ENCODE results near the gene SEC16B.

Gene SEC16B

DNA sequence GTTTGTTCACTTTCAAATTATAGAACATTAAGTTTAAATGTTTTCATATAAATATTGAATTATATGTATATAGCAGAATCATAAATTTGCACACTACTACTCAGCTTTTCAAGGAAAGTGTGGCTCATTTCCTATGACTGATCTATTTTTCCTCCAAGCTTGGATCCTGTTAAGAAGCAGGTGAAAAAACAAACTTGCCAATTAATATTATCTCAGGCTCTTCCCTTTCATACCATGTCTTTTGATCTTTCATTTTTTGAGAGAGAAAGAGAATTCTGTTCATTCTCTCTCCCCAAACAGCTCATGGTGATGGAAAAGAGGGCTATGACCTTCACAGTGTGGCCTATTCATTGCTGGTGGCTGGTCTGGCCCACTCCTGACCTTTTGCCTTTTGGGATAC, 43.7 kb downstream of the SEC16B start:
- H3K4me3 ChIP-seq (ENCODE audit: low read depth, low read length), result no peak overlapping the region
- H2AFZ ChIP-seq, result no peak overlapping the region
- no peaks in the 10 kb centered on the region for H3K27me3 ChIP-seq (ENCODE audit: control insufficient read depth, insufficient read depth, low read length)
- H3K4me2 ChIP-seq (ENCODE audit: low read length), result no peak overlapping the region
- H3K36me3 ChIP-seq (ENCODE audit: control insufficient read depth, insufficient read depth, low read length), result no peaks in the 10 kb centered on the region
- H3K9ac ChIP-seq, result no peak overlapping the region
- no peak overlapping the region for H3K27ac ChIP-seq
- H3K4me1 ChIP-seq, result no peaks in the 10 kb centered on the region
- no peaks in the 10 kb centered on the region for H3K79me2 ChIP-seq
- H3K9me3 ChIP-seq (ENCODE audit: control insufficient read depth, low read length), result no peaks in the 10 kb centered on the region
- TF ChIP-seq, protein P1, sequence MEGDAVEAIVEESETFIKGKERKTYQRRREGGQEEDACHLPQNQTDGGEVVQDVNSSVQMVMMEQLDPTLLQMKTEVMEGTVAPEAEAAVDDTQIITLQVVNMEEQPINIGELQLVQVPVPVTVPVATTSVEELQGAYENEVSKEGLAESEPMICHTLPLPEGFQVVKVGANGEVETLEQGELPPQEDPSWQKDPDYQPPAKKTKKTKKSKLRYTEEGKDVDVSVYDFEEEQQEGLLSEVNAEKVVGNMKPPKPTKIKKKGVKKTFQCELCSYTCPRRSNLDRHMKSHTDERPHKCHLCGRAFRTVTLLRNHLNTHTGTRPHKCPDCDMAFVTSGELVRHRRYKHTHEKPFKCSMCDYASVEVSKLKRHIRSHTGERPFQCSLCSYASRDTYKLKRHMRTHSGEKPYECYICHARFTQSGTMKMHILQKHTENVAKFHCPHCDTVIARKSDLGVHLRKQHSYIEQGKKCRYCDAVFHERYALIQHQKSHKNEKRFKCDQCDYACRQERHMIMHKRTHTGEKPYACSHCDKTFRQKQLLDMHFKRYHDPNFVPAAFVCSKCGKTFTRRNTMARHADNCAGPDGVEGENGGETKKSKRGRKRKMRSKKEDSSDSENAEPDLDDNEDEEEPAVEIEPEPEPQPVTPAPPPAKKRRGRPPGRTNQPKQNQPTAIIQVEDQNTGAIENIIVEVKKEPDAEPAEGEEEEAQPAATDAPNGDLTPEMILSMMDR (IDR thresholded peaks at IDR 0.05), result no peak

DNA sequence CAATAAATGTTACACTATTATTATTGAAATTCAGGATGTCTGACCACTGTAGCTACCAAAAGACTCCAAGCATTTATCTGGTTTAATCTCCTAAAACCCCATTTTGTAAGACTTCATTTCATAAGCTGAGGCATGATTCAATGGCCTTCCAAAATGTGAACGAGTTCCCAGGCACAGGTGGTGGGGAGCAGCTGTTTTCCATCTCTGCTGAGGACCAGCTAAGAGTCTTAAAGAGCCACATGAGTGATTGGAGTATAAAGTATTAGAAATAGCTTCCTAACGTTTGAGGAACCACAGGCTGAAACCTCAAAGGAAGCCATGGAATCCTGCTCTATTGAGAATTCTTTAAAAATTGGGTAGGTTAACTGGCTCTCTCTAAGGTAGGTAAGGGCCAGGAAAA, 44.9 kb downstream of the SEC16B start:
- no peaks in the 10 kb centered on the region for H3K9me3 ChIP-seq (ENCODE audit: control insufficient read depth, low read length)
- TF ChIP-seq, protein P1 (IDR thresholded peaks at IDR 0.05), result no peak
- no peaks in the 10 kb centered on the region for H3K79me2 ChIP-seq
- no peak overlapping the region for H3K9ac ChIP-seq
- no peaks in the 10 kb centered on the region for H3K4me1 ChIP-seq
- no peak overlapping the region for H3K4me2 ChIP-seq (ENCODE audit: low read length)
- no peaks in the 10 kb centered on the region for H3K36me3 ChIP-seq (ENCODE audit: control insufficient read depth, insufficient read depth, low read length)
- no peak overlapping the region for H3K27ac ChIP-seq
- H3K27me3 ChIP-seq (ENCODE audit: control insufficient read depth, insufficient read depth, low read length), result no peaks in the 10 kb centered on the region
- no peak overlapping the region for H3K4me3 ChIP-seq (ENCODE audit: low read depth, low read length)
- H2AFZ ChIP-seq, result no peak overlapping the region

DNA sequence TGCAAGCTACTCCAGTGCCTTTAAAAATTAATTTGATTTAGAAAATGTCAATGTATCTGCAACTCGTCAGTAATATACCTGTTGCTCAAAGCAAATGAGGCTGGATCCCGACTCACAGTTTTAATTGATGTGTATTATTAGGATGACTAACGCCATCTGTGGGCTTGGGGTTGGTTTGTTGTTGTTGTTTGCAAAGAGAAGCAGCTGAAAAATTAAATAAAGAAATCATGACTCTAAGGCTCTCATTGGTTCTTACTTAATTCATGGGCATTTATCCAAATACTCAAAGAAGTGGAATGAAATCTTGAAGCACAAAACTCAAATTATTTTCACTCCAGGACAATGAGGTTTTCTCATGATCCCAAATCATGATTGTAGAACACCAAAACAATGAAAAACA, 46.4 kb downstream of the SEC16B start:
- H3K27ac ChIP-seq, result no peak overlapping the region
- no peak overlapping the region for H3K4me2 ChIP-seq (ENCODE audit: low read length)
- H2AFZ ChIP-seq, result no peak overlapping the region
- no peaks in the 10 kb centered on the region for H3K36me3 ChIP-seq (ENCODE audit: control insufficient read depth, insufficient read depth, low read length)
- H3K79me2 ChIP-seq, result no peaks in the 10 kb centered on the region
- no peak overlapping the region for H3K9ac ChIP-seq
- H3K9me3 ChIP-seq (ENCODE audit: control insufficient read depth, low read length), result no peaks in the 10 kb centered on the region
- H3K4me1 ChIP-seq, result no peaks in the 10 kb centered on the region
- H3K27me3 ChIP-seq (ENCODE audit: control insufficient read depth, insufficient read depth, low read length), result no peaks in the 10 kb centered on the region
- no peak overlapping the region for H3K4me3 ChIP-seq (ENCODE audit: low read depth, low read length)
- TF ChIP-seq, protein P1 (IDR thresholded peaks at IDR 0.05), result no peak

DNA sequence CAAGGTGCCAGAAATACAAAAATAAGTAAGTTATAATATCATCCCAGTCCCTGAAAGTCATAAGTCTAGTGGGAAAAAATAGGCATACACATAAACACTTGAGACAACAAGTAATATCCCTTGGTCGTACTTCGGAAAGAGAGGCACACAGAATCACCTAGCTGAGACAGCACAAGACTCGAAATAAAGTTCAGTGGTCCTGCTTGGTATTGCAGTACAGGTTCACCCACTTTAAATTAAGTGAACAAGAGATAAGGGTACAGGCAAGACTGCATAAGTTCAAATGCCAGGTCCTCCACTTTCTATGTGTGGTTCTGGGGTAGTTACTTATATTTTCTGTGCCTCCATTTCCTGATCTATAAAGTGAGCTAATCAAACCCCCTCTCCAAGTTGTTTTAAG, 47.6 kb downstream of the SEC16B start:
- Histone ChIP-seq H3K9ac (no peak overlapping the region), H3K4me2 (ENCODE audit: low read length) (no peak overlapping the region), H3K27ac (no peak overlapping the region), H3K9me3 (ENCODE audit: control insufficient read depth, low read length) (no peaks in the 10 kb centered on the region), H3K36me3 (ENCODE audit: control insufficient read depth, insufficient read depth, low read length) (no peaks in the 10 kb centered on the region), H3K79me2 (no peaks in the 10 kb centered on the region), H2AFZ (no peak overlapping the region), H3K27me3 (ENCODE audit: control insufficient read depth, insufficient read depth, low read length) (no peaks in the 10 kb centered on the region), H3K4me1 (no peaks in the 10 kb centered on the region), H3K4me3 (ENCODE audit: low read depth, low read length) (no peak overlapping the region)
- TF ChIP-seq, protein P1 (IDR thresholded peaks at IDR 0.05), result no peak

DNA sequence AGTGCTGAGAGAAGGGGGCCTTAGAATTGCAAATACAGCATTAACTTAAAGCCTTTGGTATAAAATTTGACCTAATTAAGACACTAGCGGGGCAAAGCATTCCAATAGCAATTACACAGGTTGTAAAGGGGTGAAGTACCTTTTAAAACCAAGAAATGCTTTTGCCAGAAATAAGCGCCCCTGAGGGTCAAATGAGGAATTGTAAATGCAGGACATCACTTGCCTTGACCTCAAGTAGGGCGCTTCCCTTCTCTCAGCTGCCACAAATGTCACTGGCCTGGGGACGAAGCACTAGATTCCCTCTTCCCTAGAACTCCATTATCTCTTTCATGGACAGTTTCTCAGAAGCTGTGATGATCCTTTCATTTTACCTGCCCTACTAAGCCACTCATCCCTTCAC, 48.3 kb downstream of the SEC16B start:
- TF ChIP-seq, protein P1 (IDR thresholded peaks at IDR 0.05), result no peak
- no peaks in the 10 kb centered on the region for H3K27me3 ChIP-seq (ENCODE audit: control insufficient read depth, insufficient read depth, low read length)
- no peak overlapping the region for H3K27ac ChIP-seq
- H3K4me3 ChIP-seq (ENCODE audit: low read depth, low read length), result no peak overlapping the region
- H3K4me1 ChIP-seq, result no peaks in the 10 kb centered on the region
- no peaks in the 10 kb centered on the region for H3K79me2 ChIP-seq
- no peak overlapping the region for H3K9ac ChIP-seq
- H3K36me3 ChIP-seq (ENCODE audit: control insufficient read depth, insufficient read depth, low read length), result no peaks in the 10 kb centered on the region
- no peaks in the 10 kb centered on the region for H3K9me3 ChIP-seq (ENCODE audit: control insufficient read depth, low read length)
- no peak overlapping the region for H3K4me2 ChIP-seq (ENCODE audit: low read length)
- no peak overlapping the region for H2AFZ ChIP-seq

Data from parathyroid adenoma (tissue), 2 donors.